22Rv1 (cell line): ENCODE data around the gene PRM1.

Experiments used
- H3K27ac ChIP-seq: fragments of 450-650 bp; 2 replicates; pipeline ENCODE4 v1.5.1; 2017
- ZFX ChIP-seq: fragments of 450-650 bp; IDR thresholded peaks from 2 replicates; pipeline ENCODE4 v1.6.1; 2017; ENCODE audit warnings: antibody characterized with exemption, borderline replicate concordance
- TF ChIP-seq, protein P1 (sequence below): fragments of 450-650 bp; IDR thresholded peaks from 2 replicates; pipeline ENCODE4 v1.5.1; 2017; ENCODE audit warnings: mild to moderate bottlenecking

PRM1 gene

DNA sequence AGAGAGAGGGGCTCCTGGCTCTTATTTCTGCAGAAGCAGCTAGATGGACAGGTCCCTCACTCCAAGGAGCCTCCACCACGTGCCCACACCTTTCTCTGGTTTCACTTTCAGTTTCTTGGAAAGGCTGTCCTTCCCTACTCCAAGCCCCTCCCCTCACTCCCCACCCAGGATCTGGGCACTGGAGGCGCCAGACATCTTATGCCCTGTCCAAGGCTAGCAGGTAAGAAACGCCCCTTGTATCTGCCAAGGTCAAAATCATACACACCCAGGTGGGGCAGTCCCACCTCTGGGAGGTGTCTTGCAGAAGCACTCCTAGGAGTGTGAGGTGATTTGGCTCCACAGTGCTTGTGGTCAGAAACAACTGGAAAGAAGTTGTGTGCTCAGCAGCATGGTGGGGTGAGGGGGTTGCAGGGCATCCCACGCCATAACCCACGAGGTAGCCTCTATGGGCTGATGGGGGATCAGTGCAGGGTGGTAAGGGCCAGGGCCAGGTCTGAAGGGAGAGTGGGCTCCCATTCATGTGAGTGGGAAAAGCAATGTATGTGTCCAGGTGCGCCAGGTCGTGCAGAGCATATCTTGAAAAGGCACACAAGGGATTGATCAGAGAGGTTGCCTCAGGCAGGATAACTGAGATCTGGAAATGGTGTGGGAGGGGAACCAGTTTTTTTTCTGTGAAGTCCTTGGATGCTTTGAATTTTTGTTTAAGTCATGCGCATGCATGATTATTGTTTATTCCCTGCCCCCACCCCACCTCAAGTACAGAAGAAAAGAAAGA lies 31.8 kb upstream of the PRM1 start:
- TF ChIP-seq ZFX: no peak
- TF ChIP-seq, protein P1, sequence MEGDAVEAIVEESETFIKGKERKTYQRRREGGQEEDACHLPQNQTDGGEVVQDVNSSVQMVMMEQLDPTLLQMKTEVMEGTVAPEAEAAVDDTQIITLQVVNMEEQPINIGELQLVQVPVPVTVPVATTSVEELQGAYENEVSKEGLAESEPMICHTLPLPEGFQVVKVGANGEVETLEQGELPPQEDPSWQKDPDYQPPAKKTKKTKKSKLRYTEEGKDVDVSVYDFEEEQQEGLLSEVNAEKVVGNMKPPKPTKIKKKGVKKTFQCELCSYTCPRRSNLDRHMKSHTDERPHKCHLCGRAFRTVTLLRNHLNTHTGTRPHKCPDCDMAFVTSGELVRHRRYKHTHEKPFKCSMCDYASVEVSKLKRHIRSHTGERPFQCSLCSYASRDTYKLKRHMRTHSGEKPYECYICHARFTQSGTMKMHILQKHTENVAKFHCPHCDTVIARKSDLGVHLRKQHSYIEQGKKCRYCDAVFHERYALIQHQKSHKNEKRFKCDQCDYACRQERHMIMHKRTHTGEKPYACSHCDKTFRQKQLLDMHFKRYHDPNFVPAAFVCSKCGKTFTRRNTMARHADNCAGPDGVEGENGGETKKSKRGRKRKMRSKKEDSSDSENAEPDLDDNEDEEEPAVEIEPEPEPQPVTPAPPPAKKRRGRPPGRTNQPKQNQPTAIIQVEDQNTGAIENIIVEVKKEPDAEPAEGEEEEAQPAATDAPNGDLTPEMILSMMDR: no peak
- no peak overlapping the region for H3K27ac ChIP-seq

DNA sequence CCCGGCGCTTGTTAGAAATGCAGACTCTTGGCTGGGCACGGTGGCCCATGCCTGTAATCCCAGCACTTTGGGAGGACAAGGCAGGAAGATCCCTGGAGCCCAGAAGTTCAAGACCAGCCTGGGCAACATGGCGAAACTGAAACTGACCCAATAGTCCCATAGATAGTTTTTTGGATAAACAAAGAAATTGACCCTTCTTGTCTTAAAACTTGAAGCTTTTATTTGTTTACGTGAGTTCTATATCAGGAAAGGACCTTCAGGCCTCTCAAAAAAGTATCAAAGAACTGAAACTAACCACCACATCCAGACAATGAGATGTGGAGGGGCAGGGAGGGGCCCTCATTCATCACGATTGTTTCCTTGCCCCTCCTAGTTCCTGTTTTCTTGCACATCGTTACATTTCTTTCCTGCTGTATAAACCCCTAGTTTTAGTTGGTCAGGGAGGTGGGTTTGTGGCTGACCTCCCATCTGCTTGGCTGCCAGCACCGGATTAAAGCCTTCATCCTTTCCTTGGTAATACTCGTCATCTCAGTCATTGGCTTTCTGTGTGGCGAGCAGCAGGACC lies 29.9 kb upstream of the PRM1 start:
- no peak for TF ChIP-seq ZFX
- TF ChIP-seq, protein P1: no peak
- no peak overlapping the region for H3K27ac ChIP-seq

DNA sequence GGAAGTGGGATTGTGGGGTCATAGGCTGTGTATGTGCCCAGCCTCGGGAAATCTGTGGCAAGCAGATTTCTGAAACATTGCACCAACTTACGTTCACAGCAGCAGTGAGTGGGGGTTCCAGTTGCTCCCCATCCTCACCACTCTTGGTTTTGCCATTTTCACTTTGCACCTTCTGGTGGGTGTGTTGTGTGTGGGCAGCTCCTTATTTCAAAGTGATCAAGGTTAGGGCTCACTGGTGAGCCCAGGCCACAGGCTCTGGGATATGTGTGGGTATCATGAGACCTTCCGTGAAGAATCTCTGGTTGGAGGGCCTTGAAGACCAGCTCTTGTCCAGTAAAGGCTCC lies 29.5 kb upstream of the PRM1 start:
- TF ChIP-seq, protein P1: no peak
- no peak for TF ChIP-seq ZFX
- H3K27ac ChIP-seq: no peak overlapping the region

DNA sequence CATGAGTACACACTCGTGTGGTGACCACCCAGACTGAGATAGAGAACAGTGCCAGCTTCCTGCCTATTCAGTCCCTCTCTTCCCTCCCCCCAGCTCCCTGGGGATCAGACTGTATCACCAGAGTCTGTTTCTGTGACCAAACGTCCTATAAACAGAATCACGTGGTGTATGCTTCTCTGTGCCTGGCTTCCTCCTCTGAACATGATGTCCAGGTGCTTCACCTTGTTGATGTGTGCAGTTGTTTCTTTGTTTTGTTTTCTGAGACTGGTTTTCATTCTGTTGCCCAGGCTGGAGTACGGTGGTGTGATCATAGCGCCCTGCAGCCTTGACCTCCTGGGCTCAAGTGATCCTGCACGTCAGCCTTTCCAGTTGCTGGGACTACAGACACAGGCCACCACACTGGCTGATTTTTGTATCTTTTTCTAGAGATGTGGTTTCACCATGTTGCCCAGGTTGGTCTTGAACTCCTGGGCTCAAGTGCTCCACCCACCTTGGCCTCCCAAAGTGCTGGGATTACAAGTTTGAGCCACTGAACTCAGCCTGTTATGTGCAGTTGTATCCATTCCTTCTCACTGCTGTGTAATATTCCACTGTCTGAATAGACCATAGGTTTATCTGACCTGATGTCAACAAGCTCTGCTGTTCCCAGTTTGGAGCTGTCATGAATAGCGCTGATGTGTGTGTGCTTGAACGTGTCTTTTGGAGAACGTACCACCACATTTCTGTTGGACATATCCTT lies 28.9 kb upstream of the PRM1 start:
- TF ChIP-seq ZFX: no peak
- TF ChIP-seq, protein P1: no peak
- H3K27ac ChIP-seq: no peak overlapping the region

- no peak overlapping the region for H3K27ac ChIP-seq
- no peak for TF ChIP-seq ZFX
- TF ChIP-seq, protein P1: no peak
Observed at GRCh38 chr16:11308493-11309283, 27.6 kb upstream of the PRM1 start.

GRCh38 chr16:11307639-11308492 lies 26.7 kb upstream of the PRM1 start:
- no peak overlapping the region for H3K27ac ChIP-seq
- no peak for TF ChIP-seq ZFX
- TF ChIP-seq, protein P1: no peak
